GM21360 (cell line): ENCODE results near the gene MRPS2.

Source experiments
- ATAC-seq: cut with Tn5 transposase; IDR thresholded peaks from one replicate; pipeline ENCODE4 v1.9.1; 2021; ENCODE audit warnings: mild to moderate bottlenecking, moderate library complexity; ENCODE audit not compliant: unreplicated experiment

The MRPS2 gene

GRCh38 chr9:135480071-135480939 is 20.2 kb upstream of the MRPS2 start:
- no peak for ATAC-seq

GRCh38 chr9:135480940-135481310 is 19.6 kb upstream of the MRPS2 start:
- ATAC-seq = no peak

GRCh38 chr9:135482015-135482754 is 18.3 kb upstream of the MRPS2 start:
- no peak for ATAC-seq

DNA sequence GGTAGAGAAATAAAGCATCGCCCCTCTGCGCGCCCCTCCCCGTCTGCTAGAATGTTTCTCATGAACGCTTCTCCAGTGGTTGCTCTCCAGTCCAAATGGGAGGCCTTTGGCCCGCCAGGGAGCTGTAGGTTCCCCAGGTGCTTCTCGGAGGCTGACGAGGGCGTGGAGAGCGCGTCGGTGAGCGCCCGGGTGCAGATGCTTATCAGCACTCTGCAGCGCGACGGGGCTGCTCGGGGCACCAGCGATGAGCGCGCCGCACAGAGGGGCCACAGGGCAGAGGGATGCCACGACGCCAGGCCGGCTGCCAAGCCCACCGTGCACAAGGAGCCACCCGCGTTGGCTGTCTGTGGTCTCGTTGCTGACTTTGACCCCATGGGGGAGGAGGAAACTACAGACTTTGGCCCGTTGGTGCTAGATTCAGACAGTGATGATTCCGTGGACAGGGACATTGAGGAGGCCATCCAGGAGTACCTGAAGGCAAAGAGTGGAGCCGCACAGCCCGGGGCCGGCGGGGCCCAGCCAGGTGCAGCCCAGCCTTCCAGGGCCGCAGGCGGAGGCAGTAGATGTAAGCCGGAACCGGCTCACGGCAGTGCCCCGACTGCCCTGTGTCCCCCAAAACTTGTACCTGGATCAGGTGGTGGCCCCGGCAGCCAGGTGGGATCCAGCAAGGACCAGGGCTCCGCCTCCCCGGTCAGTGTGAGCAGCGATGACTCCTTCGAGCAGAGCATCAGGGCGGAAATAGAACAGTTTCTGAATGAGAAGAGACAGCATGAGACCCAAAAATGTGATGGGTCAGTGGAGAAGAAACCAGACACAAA is 15.8 kb upstream of the MRPS2 start:
- ATAC-seq = no peak

DNA sequence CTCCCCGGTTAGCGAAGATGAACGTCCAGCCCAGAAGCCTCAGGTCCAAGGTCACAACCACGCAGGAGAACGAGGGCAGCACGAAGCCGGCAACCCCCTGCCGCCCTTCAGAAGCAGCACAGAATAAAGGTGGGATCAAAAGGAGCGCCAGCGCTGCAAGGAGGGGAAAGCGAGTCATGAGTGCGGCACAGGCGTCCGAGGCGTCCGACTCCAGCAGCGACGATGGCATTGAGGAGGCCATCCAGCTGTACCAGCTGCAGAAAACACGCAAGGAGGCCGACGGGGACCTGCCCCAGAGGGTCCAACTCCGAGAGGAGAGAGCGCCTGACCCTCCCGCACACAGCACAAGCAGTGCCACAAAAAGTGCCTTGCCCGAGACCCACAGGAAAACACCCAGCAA is 15.1 kb upstream of the MRPS2 start:
- ATAC-seq = no peak

GRCh38 chr9:135485832-135486231 is 14.7 kb upstream of the MRPS2 start:
- no peak for ATAC-seq

- no peak for ATAC-seq
Measured at GRCh38 chr9:135486267-135487065, 14.0 kb upstream of the MRPS2 start.

DNA sequence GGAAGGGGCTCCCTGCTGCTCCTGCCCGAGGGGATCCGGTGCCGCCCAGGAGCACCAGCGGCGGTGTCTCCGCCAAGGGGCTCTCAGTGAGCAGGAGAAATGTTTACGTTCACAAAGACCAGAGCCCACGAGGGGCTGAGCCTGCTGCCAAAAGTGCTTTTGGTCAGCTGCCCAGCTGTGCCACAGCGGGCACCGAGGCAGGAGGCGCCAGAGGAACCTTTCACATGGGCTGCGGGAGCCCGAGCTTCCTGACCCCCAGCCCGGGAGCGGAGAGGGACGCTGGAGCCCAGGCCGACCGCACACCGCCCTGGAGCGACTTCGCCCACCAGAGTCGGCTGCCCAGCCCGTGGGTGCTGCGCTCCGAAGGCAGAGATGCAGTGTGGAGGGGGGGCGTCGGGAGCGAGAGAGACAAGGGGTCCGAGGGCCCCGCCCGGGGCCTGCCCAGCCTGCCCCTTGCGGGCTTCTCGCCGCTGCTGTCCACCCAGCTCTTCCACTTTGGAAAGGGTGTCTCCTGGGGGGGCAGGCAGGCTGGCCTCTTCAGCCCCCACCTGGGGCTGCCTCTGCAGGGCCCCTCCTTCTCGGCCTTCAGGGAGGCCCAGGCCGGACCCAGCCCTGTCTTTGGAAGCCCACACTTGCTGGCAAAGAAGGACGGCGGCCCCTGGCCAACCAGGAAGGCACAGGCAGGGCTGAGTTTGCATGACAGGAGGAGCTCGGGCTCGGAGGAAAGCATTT is 13.0 kb upstream of the MRPS2 start:
- ATAC-seq = no peak

DNA sequence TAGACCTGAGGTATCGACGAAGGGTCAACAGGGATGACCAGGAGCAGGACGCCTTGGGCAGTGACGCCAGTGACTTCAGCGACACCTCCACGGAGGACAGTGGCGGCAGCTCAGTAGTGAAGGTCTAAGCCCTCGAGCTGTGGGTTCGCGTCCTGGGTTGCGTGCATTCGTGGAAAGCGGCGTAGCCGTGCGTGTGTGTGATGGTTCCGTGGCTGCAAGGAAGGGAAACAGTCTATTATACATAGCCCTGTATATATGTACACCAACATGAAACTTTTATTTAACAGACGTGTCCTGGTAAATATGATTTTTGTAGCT is 12.5 kb upstream of the MRPS2 start:
- ATAC-seq = no peak

GRCh38 chr9:135488527-135488926 is 12.0 kb upstream of the MRPS2 start:
- no peak for ATAC-seq

GRCh38 chr9:135489188-135489906 is 11.1 kb upstream of the MRPS2 start:
- no peak for ATAC-seq

DNA sequence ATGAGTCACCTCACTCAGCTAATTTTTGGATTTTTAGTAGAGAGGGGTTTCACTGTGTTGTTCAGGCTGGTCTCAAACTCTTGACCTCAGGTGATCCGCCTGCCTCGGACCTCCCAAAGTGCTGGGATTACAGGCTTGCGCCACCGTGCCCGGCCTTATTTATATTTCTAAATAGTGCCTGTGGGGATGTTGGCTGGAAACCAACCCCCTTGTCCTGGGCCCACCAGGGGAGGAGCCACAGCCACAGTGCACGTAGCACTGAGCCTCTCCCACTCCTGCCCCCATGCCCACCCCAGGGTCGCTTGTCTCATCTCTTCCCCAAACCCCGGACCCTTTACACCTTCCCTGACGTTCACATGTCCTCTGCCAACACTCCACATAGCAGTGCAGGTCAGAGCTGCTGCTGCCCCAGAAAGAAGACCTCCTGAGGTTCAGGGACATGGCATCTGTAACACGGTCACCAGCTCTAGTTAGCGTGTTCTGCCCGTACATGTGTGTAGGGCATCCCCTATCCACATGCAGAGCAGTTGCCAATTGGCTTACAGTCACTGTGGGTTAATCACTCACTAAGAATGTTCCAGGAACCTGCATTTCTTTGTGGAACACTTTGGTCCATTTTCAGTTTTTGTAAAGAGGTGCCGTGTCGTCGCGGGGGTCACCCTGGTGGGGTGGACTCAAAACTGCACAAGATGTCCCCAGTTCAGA is 10.2 kb upstream of the MRPS2 start:
- ATAC-seq = no peak

DNA sequence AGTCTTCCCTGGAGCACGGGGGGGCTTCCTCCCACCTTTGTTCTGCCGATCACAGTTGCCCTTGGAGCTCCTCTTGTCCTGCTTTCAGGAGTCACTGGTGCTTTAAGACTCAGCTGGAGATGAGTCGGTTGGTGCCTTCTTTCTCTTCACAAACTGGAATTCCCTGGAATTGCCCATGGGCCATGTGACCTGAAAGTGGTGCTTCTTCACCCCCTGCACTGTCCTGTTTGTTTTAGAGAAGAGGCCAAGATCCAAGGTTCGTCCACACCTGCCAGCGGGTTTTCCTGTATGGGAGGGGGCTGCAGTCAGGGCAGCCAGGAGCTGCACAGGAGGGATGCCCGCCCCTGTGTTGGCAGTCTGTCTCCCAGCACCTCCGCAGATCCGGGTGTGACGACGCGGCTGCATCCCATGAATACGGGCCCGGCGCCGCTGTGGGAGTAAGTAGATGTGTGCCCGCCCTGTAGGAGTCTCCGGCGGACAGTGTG is 9.5 kb upstream of the MRPS2 start:
- ATAC-seq = no peak

DNA sequence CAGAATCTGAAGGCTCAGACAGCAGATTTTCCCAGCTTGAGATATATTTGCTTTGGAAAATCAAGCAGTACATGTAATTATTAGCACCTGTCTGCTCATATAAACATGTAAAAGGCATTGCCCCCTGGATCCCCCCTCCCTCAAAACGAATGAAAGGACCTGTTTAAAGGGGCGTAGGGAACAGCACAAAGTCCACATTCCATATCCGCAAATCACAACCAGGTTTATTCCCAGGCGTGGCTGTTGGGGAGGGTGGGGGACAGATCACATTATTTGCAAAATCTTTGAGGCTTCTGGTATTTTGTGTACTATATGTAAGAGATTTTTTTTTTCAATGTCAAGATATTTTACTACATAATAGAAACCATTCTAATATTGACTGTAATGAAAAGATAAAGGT is 8.7 kb upstream of the MRPS2 start:
- no peak for ATAC-seq

GRCh38 chr9:135492886-135493669 is 7.4 kb upstream of the MRPS2 start:
- ATAC-seq = no peak

DNA sequence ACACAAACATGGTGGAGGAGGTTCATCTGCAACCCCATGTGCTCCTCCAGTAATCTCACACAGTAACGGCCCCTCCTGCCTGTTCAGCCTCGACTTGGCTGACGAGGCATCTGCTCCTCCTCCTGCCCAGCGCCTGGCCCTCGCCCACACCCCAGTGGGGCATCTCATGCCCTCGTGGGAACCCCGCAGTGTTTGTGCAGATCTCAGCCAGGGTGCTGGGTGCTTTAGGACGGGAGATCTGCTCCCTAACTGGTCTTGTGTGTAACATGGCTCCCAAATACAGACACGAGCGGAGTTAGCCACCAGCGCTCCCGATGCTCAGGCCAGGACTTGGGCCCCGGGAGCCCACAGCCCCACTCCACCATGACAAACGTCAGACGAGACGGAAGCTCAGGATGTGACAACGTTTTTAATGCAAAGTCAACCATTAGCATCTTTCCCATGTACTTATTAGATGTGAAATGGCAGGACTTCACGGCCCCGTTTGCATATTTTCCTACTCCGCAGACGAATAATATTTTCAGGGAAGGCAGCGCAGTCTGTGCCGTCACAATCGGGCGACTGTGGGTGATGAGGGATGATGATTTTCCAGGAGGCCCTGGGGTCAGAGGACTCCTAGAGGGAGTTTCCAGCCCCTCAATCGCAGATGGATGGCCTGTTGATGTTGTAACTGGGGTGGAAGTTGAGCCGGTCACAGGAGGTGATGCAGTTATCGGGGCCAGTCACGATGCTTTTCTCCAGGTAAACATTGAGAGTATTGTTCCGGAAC is 5.5 kb upstream of the MRPS2 start:
- ATAC-seq = no peak
